Stimulated activated memory B cell treated with anti-CD40 and anti-IgM and Interleukin-4, amounts not matched to agents 10 μg/mL and 1 μg/mL and 100 μg/mL, for 72 hours (primary cell): ENCODE measurements around the gene KLHL34.

ENCODE experiments used
- ATAC-seq: fragments of 150-1000 bp; cut with Tn5 transposase; 2 replicates; pipeline ENCODE4 v1.10.0; 2021
- H3K27ac Mint-ChIP-seq: one replicate; pipeline ENCODE4 v1.8.0; 2022; ENCODE audit warnings: mild to moderate bottlenecking, mixed read lengths
- H3K27me3 Mint-ChIP-seq: one replicate; pipeline ENCODE4 v1.8.0; 2022; ENCODE audit warnings: mixed read lengths
- H3K36me3 Mint-ChIP-seq: one replicate; pipeline ENCODE4 v1.8.0; 2022; ENCODE audit warnings: mixed read lengths
- H3K4me1 Mint-ChIP-seq: one replicate; pipeline ENCODE4 v1.8.0; 2022; ENCODE audit warnings: mixed read lengths
- H3K4me3 Mint-ChIP-seq: one replicate; pipeline ENCODE4 v1.8.0; 2022; ENCODE audit warnings: mild to moderate bottlenecking, moderate library complexity, mixed read lengths
- H3K9me3 Mint-ChIP-seq: one replicate; pipeline ENCODE4 v1.8.0; 2022; ENCODE audit warnings: mixed read lengths

The KLHL34 gene

DNA sequence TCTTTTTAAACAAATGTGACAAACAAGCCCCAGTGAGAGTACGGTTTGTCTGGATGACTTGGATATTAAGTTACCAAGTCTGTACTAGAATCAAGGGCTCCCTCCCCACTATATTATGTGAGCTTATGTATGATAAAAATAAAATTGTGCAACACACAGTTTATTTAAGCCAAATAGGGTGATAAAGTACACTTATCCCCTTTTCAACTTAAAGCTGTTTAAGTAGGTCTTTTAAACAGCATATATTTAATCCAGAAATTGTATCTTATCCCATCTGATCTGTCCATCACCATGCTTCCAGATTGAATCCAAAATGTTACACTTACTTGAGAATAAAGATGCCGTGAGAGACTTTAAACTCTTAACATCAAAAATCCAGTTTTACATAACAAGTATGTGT is 2.0 kb upstream of the KLHL34 start:
- Mint-ChIP-seq H3K4me3 (no peak overlapping the region), H3K27ac (no peak overlapping the region), H3K9me3 (no peaks in the 10 kb centered on the region), H3K4me1 (peaks cover 5% of the 10 kb centered on the region), H3K27me3 (peaks cover 9% of the 10 kb centered on the region), H3K36me3 (no peaks in the 10 kb centered on the region)
- no peak for ATAC-seq

GRCh38 chrX:21659320-21659719 is 1.2 kb upstream of the KLHL34 start:
- Mint-ChIP-seq H3K4me1 (peaks cover 5% of the 10 kb centered on the region), H3K4me3 (peak overlapping the region; percentile 44), H3K36me3 (no peaks in the 10 kb centered on the region), H3K27me3 (peaks cover 9% of the 10 kb centered on the region), H3K27ac (no peak overlapping the region), H3K9me3 (no peaks in the 10 kb centered on the region)
- ATAC-seq: no peak

- H3K9me3 Mint-ChIP-seq: no peaks in the 10 kb centered on the region
- H3K4me3 Mint-ChIP-seq: peak overlapping the region; percentile 44
- H3K27me3 Mint-ChIP-seq: peaks cover 9% of the 10 kb centered on the region
- peaks cover 5% of the 10 kb centered on the region for H3K4me1 Mint-ChIP-seq
- ATAC-seq: no peak
- no peaks in the 10 kb centered on the region for H3K36me3 Mint-ChIP-seq
- H3K27ac Mint-ChIP-seq: no peak overlapping the region
Measured at GRCh38 chrX:21658746-21659145, 616 bp upstream of the KLHL34 start.

DNA sequence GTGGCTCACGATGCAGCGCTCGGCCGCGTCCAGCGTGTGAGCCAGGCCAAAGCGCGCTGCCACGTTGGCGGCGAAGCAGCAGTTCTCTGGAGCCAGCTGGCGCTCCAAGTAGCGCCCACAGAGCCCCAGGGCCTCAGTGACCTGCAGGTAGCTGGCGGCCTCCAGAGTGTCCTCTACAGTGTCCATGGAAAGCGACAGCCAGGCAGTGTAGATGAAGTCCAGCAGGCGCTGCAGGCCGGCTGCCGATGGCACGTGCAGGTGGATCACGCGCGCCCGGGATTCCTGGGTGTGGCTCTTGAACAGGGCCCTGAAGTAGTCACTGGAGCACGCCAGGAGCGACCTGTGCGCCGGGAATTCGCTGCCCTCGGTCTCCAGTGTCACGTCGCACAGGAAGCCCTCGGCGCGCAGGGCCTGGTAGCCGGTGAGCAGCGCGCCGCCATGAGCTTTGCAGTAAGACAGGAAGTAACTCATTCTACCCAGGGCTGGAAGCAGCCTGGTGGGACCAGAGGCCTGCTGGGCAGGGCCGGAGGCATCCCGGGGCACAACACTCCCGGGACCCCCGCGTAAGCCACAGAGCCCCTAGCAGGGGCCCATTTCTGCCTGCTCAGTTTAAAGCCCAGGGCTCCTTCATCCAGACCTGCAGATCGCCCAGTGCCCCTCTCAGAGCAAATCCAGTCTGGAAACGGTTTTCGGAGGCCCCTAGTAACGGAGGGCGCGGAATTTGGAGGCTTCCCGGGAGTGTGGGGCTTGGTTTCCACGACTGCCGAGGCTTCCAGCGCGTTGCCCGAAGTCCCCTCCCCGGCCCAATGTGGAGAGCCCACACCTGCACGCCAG is 595 bp downstream of the KLHL34 start:
- Mint-ChIP-seq H3K4me1 (peaks cover 5% of the 10 kb centered on the region), H3K27ac (peak overlapping the region; percentile 30), H3K9me3 (no peaks in the 10 kb centered on the region), H3K4me3 (peak overlapping the region; percentile 71), H3K36me3 (no peaks in the 10 kb centered on the region), H3K27me3 (peaks cover 9% of the 10 kb centered on the region)
- no peak for ATAC-seq

GRCh38 chrX:21656587-21657317 is 1.4 kb downstream of the KLHL34 start:
- no peaks in the 10 kb centered on the region for H3K9me3 Mint-ChIP-seq
- peaks cover 4% of the 10 kb centered on the region for H3K36me3 Mint-ChIP-seq
- peaks cover 1% of the 10 kb centered on the region for H3K27me3 Mint-ChIP-seq
- no peak for ATAC-seq
- peak overlapping the region; percentile 59 for H3K27ac Mint-ChIP-seq
- peak overlapping the region; percentile 65 for H3K4me3 Mint-ChIP-seq
- H3K4me1 Mint-ChIP-seq: peaks cover 5% of the 10 kb centered on the region

GRCh38 chrX:21655901-21656586 is 2.1 kb downstream of the KLHL34 start:
- H3K4me1 Mint-ChIP-seq: peaks cover 5% of the 10 kb centered on the region
- peak overlapping the region; percentile 65 for H3K4me3 Mint-ChIP-seq
- H3K36me3 Mint-ChIP-seq: peaks cover 10% of the 10 kb centered on the region

GRCh38 chrX:21645886-21646285 is 12.2 kb downstream of the KLHL34 start:
- Mint-ChIP-seq H3K27ac (no peak overlapping the region), H3K27me3 (no peaks in the 10 kb centered on the region), H3K36me3 (peaks cover 12% of the 10 kb centered on the region), H3K4me1 (no peaks in the 10 kb centered on the region), H3K4me3 (no peak overlapping the region), H3K9me3 (no peaks in the 10 kb centered on the region)
- no peak for ATAC-seq

More at GRCh38 chrX:21655901-21656586, 2.1 kb downstream of the KLHL34 start:
- Mint-ChIP-seq H3K27ac (peak overlapping the region; percentile 59), H3K27me3 (no peaks in the 10 kb centered on the region), H3K9me3 (no peaks in the 10 kb centered on the region)
- ATAC-seq: no peak

- Mint-ChIP-seq H3K36me3 (peaks cover 12% of the 10 kb centered on the region), H3K4me3 (no peak overlapping the region), H3K27me3 (no peaks in the 10 kb centered on the region), H3K4me1 (no peaks in the 10 kb centered on the region), H3K9me3 (no peaks in the 10 kb centered on the region), H3K27ac (no peak overlapping the region)
- ATAC-seq: no peak
Measured at GRCh38 chrX:21645431-21645830, 12.7 kb downstream of the KLHL34 start.

- no peak for ATAC-seq
- Mint-ChIP-seq H3K36me3 (no peaks in the 10 kb centered on the region), H3K4me3 (no peak overlapping the region), H3K27me3 (no peaks in the 10 kb centered on the region), H3K9me3 (no peaks in the 10 kb centered on the region), H3K4me1 (no peaks in the 10 kb centered on the region), H3K27ac (no peak overlapping the region)
Measured at GRCh38 chrX:21639775-21640174, 18.4 kb downstream of the KLHL34 start.

DNA sequence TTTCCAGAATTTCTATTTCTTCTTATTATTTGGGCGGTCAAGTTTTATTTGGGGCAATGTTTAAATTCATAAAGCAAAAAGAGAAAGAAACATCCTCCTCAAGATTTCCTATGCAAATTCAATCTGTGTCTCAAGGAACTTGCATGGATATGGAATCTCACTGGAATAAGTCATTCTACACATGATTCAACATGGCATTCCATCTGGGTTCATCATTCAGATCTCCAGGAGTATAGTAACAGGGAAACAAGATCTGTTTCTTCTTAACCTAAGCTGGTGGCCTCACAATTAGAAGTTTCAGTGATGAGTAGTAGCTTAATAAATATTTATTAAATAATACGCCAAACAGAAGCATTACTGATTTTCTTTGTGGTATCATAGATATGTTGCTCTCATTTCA is 19.8 kb downstream of the KLHL34 start:
- Mint-ChIP-seq H3K4me3 (no peak overlapping the region), H3K4me1 (no peaks in the 10 kb centered on the region), H3K27me3 (no peaks in the 10 kb centered on the region), H3K9me3 (no peaks in the 10 kb centered on the region), H3K27ac (no peak overlapping the region), H3K36me3 (no peaks in the 10 kb centered on the region)
- no peak for ATAC-seq

GRCh38 chrX:21632027-21632426 is 26.1 kb downstream of the KLHL34 start:
- Mint-ChIP-seq H3K4me3 (no peak overlapping the region), H3K36me3 (peaks cover 19% of the 10 kb centered on the region), H3K27ac (no peak overlapping the region), H3K4me1 (no peaks in the 10 kb centered on the region), H3K27me3 (no peaks in the 10 kb centered on the region), H3K9me3 (peaks cover 5% of the 10 kb centered on the region)
- no peak for ATAC-seq

GRCh38 chrX:21623778-21624501 is 34.2 kb downstream of the KLHL34 start:
- ATAC-seq: no peak
- Mint-ChIP-seq H3K9me3 (peaks cover 5% of the 10 kb centered on the region), H3K4me3 (no peak overlapping the region), H3K36me3 (peaks cover 29% of the 10 kb centered on the region), H3K27ac (no peak overlapping the region), H3K4me1 (no peaks in the 10 kb centered on the region), H3K27me3 (no peaks in the 10 kb centered on the region)

DNA sequence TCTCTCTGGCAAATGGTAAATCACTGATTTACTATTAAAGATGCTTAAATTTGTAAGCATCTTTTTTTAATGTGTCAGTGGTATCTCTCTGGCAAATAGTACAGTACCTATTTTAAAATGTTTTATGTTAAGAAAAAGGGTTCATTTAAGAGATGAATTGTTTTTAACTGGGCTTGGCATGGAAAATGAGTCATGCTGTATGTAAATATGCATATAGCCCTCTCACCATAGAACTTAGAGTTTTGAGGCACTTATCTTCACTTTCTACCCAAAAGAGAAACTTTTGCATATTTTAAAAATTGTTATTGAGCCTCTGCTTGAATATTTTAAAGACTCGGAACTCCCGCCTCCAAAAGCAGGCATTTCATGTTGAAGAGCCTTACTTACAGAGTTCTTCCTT is 37.9 kb downstream of the KLHL34 start:
- Mint-ChIP-seq H3K27ac (no peak overlapping the region), H3K27me3 (no peaks in the 10 kb centered on the region), H3K36me3 (no peaks in the 10 kb centered on the region), H3K4me1 (no peaks in the 10 kb centered on the region), H3K4me3 (no peak overlapping the region), H3K9me3 (no peaks in the 10 kb centered on the region)
- ATAC-seq: no peak

DNA sequence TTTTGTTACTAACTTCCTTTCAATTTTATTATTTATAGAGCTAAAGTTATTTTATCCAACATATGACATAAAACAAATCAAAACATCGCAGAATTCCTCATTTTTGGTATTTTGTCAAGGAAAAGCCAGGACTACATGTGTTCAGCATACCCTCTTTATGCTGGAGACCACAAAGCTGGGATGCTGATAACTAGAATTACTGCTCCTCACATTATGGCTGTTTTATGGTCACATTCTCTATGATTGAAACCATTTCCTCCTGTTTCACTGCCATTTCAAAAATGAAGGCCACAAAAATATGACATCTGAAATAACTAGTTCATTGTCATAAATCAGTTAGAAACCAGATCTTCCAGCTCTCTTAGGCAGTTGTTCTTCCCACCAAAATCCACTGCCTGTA is 41.7 kb downstream of the KLHL34 start:
- H3K27ac Mint-ChIP-seq: no peak overlapping the region
- no peaks in the 10 kb centered on the region for H3K4me1 Mint-ChIP-seq
- no peak overlapping the region for H3K4me3 Mint-ChIP-seq
- no peaks in the 10 kb centered on the region for H3K9me3 Mint-ChIP-seq
- no peak for ATAC-seq
- no peaks in the 10 kb centered on the region for H3K27me3 Mint-ChIP-seq
- peaks cover 8% of the 10 kb centered on the region for H3K36me3 Mint-ChIP-seq

GRCh38 chrX:21612154-21612553 is 46.0 kb downstream of the KLHL34 start:
- no peaks in the 10 kb centered on the region for H3K4me1 Mint-ChIP-seq
- H3K36me3 Mint-ChIP-seq: peaks cover 23% of the 10 kb centered on the region
- ATAC-seq: no peak
- H3K27me3 Mint-ChIP-seq: no peaks in the 10 kb centered on the region
- H3K4me3 Mint-ChIP-seq: no peak overlapping the region
- H3K9me3 Mint-ChIP-seq: no peaks in the 10 kb centered on the region
- no peak overlapping the region for H3K27ac Mint-ChIP-seq
